IMR-90 (cell line): ENCODE data around the gene CDK5RAP2. TPM values are rescaled to one million over a fixed set of nuclear protein-coding genes. Genes with fewer than 3 reads are reported as not detected.

Experiments
- ATAC-seq: fragments of 200-7000 bp; cut with Tn5 transposase; 2 replicates; pipeline ENCODE4 v1.9.1; 2020; ENCODE audit warnings: low read depth, mild to moderate bottlenecking, moderate library complexity
- BruUV-seq: library from RNA; stranded (reverse); fragments of 400-500 nt; replicated peaks from 2 replicates; lab custom pipeline; 2021; lab: Mats Ljungman, UMichigan
- CTCF ChIA-PET: fragments of 300-600 bp; formaldehyde crosslinking; extraction: SDS; loops from one replicate; lab custom pipeline; 2021; ENCODE audit warnings: antibody characterized with exemption; lab: Yijun Ruan, JAX
- POLR2A ChIA-PET: fragments of 300-600 bp; sonication (Branson Sonifier 250); formaldehyde crosslinking; loops from one replicate; lab custom pipeline; 2022; ENCODE audit warnings: antibody characterized with exemption; ENCODE audit not compliant: unreplicated experiment; lab: Charles Lee
- DNase-seq: peaks from one replicate; pipeline ENCODE4 v3.0.0; 2013
- H2AFZ ChIP-seq: replicated peaks from 2 replicates; pipeline ENCODE3; 2013; ENCODE audit warnings: low read length, mild to moderate bottlenecking; ENCODE audit not compliant: poor library complexity
- H2AK5ac ChIP-seq: 2 replicates; pipeline ENCODE4 v1.6.1; 2013; ENCODE audit warnings: low read depth, low read length, inconsistent platforms
- H2AK9ac ChIP-seq: replicated peaks from 2 replicates; pipeline ENCODE3; 2013; ENCODE audit warnings: mild to moderate bottlenecking, low read depth, low read length, moderate library complexity; ENCODE audit not compliant: poor library complexity
- H2BK120ac ChIP-seq: 2 replicates; pipeline ENCODE4 v1.6.1; 2013; ENCODE audit warnings: low read depth, low read length, inconsistent platforms
- H2BK15ac ChIP-seq: 3 replicates; pipeline ENCODE4 v1.6.1; 2013; ENCODE audit warnings: low read depth, low read length, inconsistent platforms
- H2BK20ac ChIP-seq: 2 replicates; pipeline ENCODE4 v1.6.1; 2013; ENCODE audit warnings: low read depth, mild to moderate bottlenecking, inconsistent platforms, low read length, moderate library complexity
- H2BK5ac ChIP-seq: 2 replicates; pipeline ENCODE4 v1.6.1; 2013; ENCODE audit warnings: mild to moderate bottlenecking, low read depth, low read length, inconsistent platforms; ENCODE audit not compliant: poor library complexity, severe bottlenecking
- H3K14ac ChIP-seq: replicated peaks from 2 replicates; pipeline ENCODE4 v1.6.1; 2013; ENCODE audit warnings: low read depth, low read length, inconsistent platforms
- H3K18ac ChIP-seq: 2 replicates; pipeline ENCODE4 v1.6.1; 2013; ENCODE audit warnings: low read depth, low read length, control low read depth
- H3K23ac ChIP-seq: 2 replicates; pipeline ENCODE4 v1.6.1; 2013; ENCODE audit warnings: low read depth, low read length, inconsistent platforms
- H3K27ac ChIP-seq: 2 replicates; pipeline ENCODE4 v1.5.1; 2013; ENCODE audit warnings: mild to moderate bottlenecking, control low read depth, low read length; ENCODE audit not compliant: insufficient read depth
- H3K27me3 ChIP-seq: 2 replicates; pipeline ENCODE4 v1.6.1; 2013; ENCODE audit warnings: low read length; ENCODE audit not compliant: control insufficient read depth, insufficient read depth
- H3K36me3 ChIP-seq: 2 replicates; pipeline ENCODE4 v1.6.1; 2013; ENCODE audit warnings: low read length, mixed read lengths; ENCODE audit not compliant: control insufficient read depth, insufficient read depth
- H3K4ac ChIP-seq: 2 replicates; pipeline ENCODE4 v1.6.1; 2013; ENCODE audit warnings: low read depth, low read length, inconsistent platforms
- H3K4me1 ChIP-seq: 2 replicates; pipeline ENCODE4 v1.6.1; 2013; ENCODE audit warnings: low read length, mixed read lengths; ENCODE audit not compliant: control insufficient read depth, insufficient read depth
- H3K4me2 ChIP-seq: 2 replicates; pipeline ENCODE4 v1.6.1; 2013; ENCODE audit warnings: low read depth, mild to moderate bottlenecking, control low read depth, low read length, moderate library complexity
- H3K4me3 ChIP-seq: 2 replicates; pipeline ENCODE4 v1.5.1; 2013; ENCODE audit warnings: low read depth, mild to moderate bottlenecking, control low read depth, low read length, moderate library complexity; ENCODE audit not compliant: insufficient read depth
- H3K56ac ChIP-seq: 2 replicates; pipeline ENCODE4 v1.6.1; 2013; ENCODE audit warnings: low read length, inconsistent platforms; ENCODE audit not compliant: insufficient read depth; ENCODE audit errors: extremely low read depth
- H3K79me1 ChIP-seq, 2 experiments: 2 replicates each; pipeline ENCODE4 v1.6.1; 2013; ENCODE audit warnings: low read length in 2 of 2, inconsistent platforms in 1 of 2, low read depth in 1 of 2
- H3K9ac ChIP-seq: 2 replicates; pipeline ENCODE4 v1.6.1; 2013; ENCODE audit warnings: low read depth, low read length, control low read depth
- H3K9me1 ChIP-seq: 2 replicates; pipeline ENCODE4 v1.6.1; 2013; ENCODE audit warnings: low read length, inconsistent platforms; ENCODE audit not compliant: insufficient read depth
- H3K9me3 ChIP-seq: 2 replicates; pipeline ENCODE4 v1.6.1; 2013; ENCODE audit warnings: low read length; ENCODE audit not compliant: control insufficient read depth, insufficient read depth
- H4K20me1 ChIP-seq: 2 replicates; pipeline ENCODE4 v1.6.1; 2013; ENCODE audit warnings: low read length, inconsistent platforms; ENCODE audit not compliant: insufficient read depth
- H4K5ac ChIP-seq: 2 replicates; pipeline ENCODE4 v1.6.1; 2013; ENCODE audit warnings: mild to moderate bottlenecking, low read depth, low read length, control low read depth
- H4K8ac ChIP-seq, 2 experiments: 2 replicates each; pipeline ENCODE4 v1.6.1; 2013; ENCODE audit warnings: low read depth in 2 of 2, low read length in 2 of 2, control low read depth in 1 of 2, inconsistent platforms in 1 of 2
- H4K91ac ChIP-seq: 2 replicates; pipeline ENCODE4 v1.6.1; 2013; ENCODE audit warnings: low read depth, low read length, inconsistent platforms; ENCODE audit not compliant: insufficient read depth
- MAZ ChIP-seq: IDR thresholded peaks from 2 replicates; pipeline ENCODE4 v1.6.1; 2012; ENCODE audit warnings: low read depth, mild to moderate bottlenecking, low read length, improper control_type of control experiment, moderate library complexity, borderline replicate concordance
- POLR2A ChIP-seq: IDR thresholded peaks from 2 replicates; pipeline ENCODE4 v1.6.1; 2012; ENCODE audit warnings: mild to moderate bottlenecking, low read depth, low read length
- SMC3 ChIP-seq: fragments of 150-350 bp; IDR thresholded peaks from 2 replicates; pipeline ENCODE4 v1.6.1; 2016; ENCODE audit warnings: low read depth, mild to moderate bottlenecking, antibody characterized with exemption, low read length, moderate library complexity
- WGBS, 2 experiments: methylation state at CpG; one replicate each; pipeline versions ENCODE4 v1.1.5 to v1.1.7; 2013; ENCODE audit warnings: missing lambda C conversion rate in 2 of 2; ENCODE audit not compliant: insufficient read length in 1 of 2; ENCODE audit errors: extremely low coverage in 2 of 2; 5-methylcytosine and 5-hydroxymethylcytosine counted together
- dilution Hi-C: fragments of 300-500 bp; cut with HindIII; formaldehyde crosslinking; loops from one replicate; pipeline ENCODE4 v1.14.3; 2018; ENCODE audit warnings: low sequenced_read_pairs; ENCODE audit not compliant: unreplicated experiment
- in situ Hi-C: fragments of 300-500 bp; cut with MboI; formaldehyde crosslinking; loops from 3 replicates; pipeline ENCODE4 v1.14.3; 2019; ENCODE audit warnings: low sequenced_read_pairs, inconsistent platforms, mixed read lengths
- intact Hi-C: fragments of 100-400 bp; cut with micrococcal nuclease; formaldehyde crosslinking; loops from 2 replicates; pipeline ENCODE4 v1.10.0; 2022
- polyA plus RNA-seq, 3 experiments: library from polyadenylated mRNA; depleted of rRNA; stranded (reverse); fragments of >200 nt; gene quantifications; 2 replicates each; pipeline ENCODE4 v1.2.3, GENCODE V29; 2012; ENCODE audit warnings: low replicate concordance in 1 of 3
- total RNA-seq: library from RNA; depleted of rRNA; stranded (reverse); fragments of >200 nt; gene quantifications from 2 replicates; pipeline ENCODE4 v1.2.3, GENCODE V29; 2012

Gene CDK5RAP2
- total and polyA plus RNA-seq, 2 of the 4 experiments (the other 2 are of a cell fraction): 29.5 to 31.7 TPM

GRCh38 chr9:120592210-120592609 is 12.2 kb upstream of the CDK5RAP2 start:
- no peak overlapping the region for H3K56ac ChIP-seq
- no peaks in the 10 kb centered on the region for H3K36me3 ChIP-seq
- no peak overlapping the region for H3K4me3 ChIP-seq
- no peaks in the 10 kb centered on the region for H3K79me1 ChIP-seq
- H2BK5ac ChIP-seq: no peak overlapping the region
- no peaks in the 10 kb centered on the region for H4K20me1 ChIP-seq
- no peaks in the 10 kb centered on the region for H3K9me1 ChIP-seq
- no peak overlapping the region for H3K23ac ChIP-seq
- 0 out of 2 replicates have a peak, but pooled peaks cover 4% of the 10 kb centered on the region for H3K9me3 ChIP-seq
- no peak for ATAC-seq
- no peak overlapping the region for H4K5ac ChIP-seq
- no peak overlapping the region for H4K8ac ChIP-seq
- no peak overlapping the region for H2AK9ac ChIP-seq
- no peaks in the 10 kb centered on the region for H3K4me1 ChIP-seq
- H3K4me2 ChIP-seq: no peak overlapping the region
- POLR2A ChIA-PET: no interaction called here
- TF ChIP-seq POLR2A (no peak), SMC3 (no peak), MAZ (no peak)
- BruUV-seq: no TSS peak
- H3K9ac ChIP-seq: no peak overlapping the region
- in situ Hi-C loops: no loop called here
- intact Hi-C loops: no loop called here
- DNase-seq: no peak
- no peak overlapping the region for H3K18ac ChIP-seq
- no peak overlapping the region for H2BK120ac ChIP-seq
- H4K91ac ChIP-seq: no peak overlapping the region
- H3K14ac ChIP-seq: no peak overlapping the region
- no peak overlapping the region for H2AFZ ChIP-seq
- H3K4ac ChIP-seq: no peak overlapping the region
- dilution Hi-C loops: no loop called here
- H3K27ac ChIP-seq: no peak overlapping the region
- no peak overlapping the region for H2BK20ac ChIP-seq
- no peak overlapping the region for H2BK15ac ChIP-seq
- no CpG with 5 or more reads among the region's 8 CpGs for WGBS, 2 experiments
- CTCF ChIA-PET: no interaction called here
- H2AK5ac ChIP-seq: no peak overlapping the region
- H3K27me3 ChIP-seq: no peaks in the 10 kb centered on the region
